22Rv1 (cell line): ENCODE results near the gene GALR1.

Experiments used
- H3K27ac ChIP-seq: fragments of 450-650 bp; 2 replicates; pipeline ENCODE4 v1.5.1; 2017
- CTCF ChIP-seq: fragments of 450-650 bp; IDR thresholded peaks from 2 replicates; pipeline ENCODE4 v1.5.1; 2017; ENCODE audit warnings: mild to moderate bottlenecking
- ZFX ChIP-seq: fragments of 450-650 bp; IDR thresholded peaks from 2 replicates; pipeline ENCODE4 v1.6.1; 2017; ENCODE audit warnings: antibody characterized with exemption, borderline replicate concordance

The GALR1 gene

GRCh38 chr18:77206676-77207374, 42.8 kb upstream of the GALR1 start:
- no peak for TF ChIP-seq ZFX
- no peak for TF ChIP-seq CTCF
- no peak overlapping the region for H3K27ac ChIP-seq

GRCh38 chr18:77207540-77207939, 42.1 kb upstream of the GALR1 start:
- H3K27ac ChIP-seq: no peak overlapping the region
- TF ChIP-seq CTCF (peak; percentile 44), ZFX (no peak)

- H3K27ac ChIP-seq: no peak overlapping the region
- no peak for TF ChIP-seq CTCF
- no peak for TF ChIP-seq ZFX
Observed at GRCh38 chr18:77208964-77209363, 40.7 kb upstream of the GALR1 start.

GRCh38 chr18:77209587-77209986, 40.1 kb upstream of the GALR1 start:
- H3K27ac ChIP-seq: no peak overlapping the region
- TF ChIP-seq ZFX (no peak), CTCF (no peak)

GRCh38 chr18:77210249-77210648, 39.4 kb upstream of the GALR1 start:
- TF ChIP-seq CTCF (no peak), ZFX (no peak)
- no peak overlapping the region for H3K27ac ChIP-seq

- no peak overlapping the region for H3K27ac ChIP-seq
- TF ChIP-seq ZFX (no peak), CTCF (no peak)
Observed at GRCh38 chr18:77218642-77219041, 31.0 kb upstream of the GALR1 start.

GRCh38 chr18:77220726-77221125, 28.9 kb upstream of the GALR1 start:
- TF ChIP-seq ZFX: no peak
- no peak for TF ChIP-seq CTCF

More at GRCh38 chr18:77220726-77221125, 28.9 kb upstream of the GALR1 start:
- no peak overlapping the region for H3K27ac ChIP-seq
